Tibial nerve (tissue), 4 donors: Measurements from ENCODE around the gene NPY5R.

ENCODE experiments used
- CTCF ChIP-seq, 5 experiments: fragments of 200-600 bp in 3 of 5; fragments of 450-650 bp in 2 of 5; sonication (generic) in 3 of 5; IDR thresholded peaks; one replicate each; pipeline ENCODE4 v1.5.1; 2016 to 2019; ENCODE audit warnings: antibody characterized with exemption in 5 of 5, mild to moderate bottlenecking in 3 of 5, moderate library complexity in 2 of 5
- EP300 ChIP-seq, 2 donors: sonication (generic); formaldehyde crosslinking; IDR thresholded peaks; one replicate each; pipeline ENCODE4 v1.6.1; 2017; ENCODE audit warnings: antibody characterized with exemption in 2 of 2, mild to moderate bottlenecking in 1 of 2
- POLR2A ChIP-seq, 2 donors: fragments of 450-650 bp; IDR thresholded peaks; one replicate each; pipeline ENCODE4 v1.6.1; 2017; ENCODE audit warnings: antibody characterized with exemption in 2 of 2, mild to moderate bottlenecking in 2 of 2, moderate library complexity in 2 of 2

- TF ChIP-seq CTCF (IDR thresholded peaks at IDR 0.05): no peak
- TF ChIP-seq POLR2A (IDR thresholded peaks at IDR 0.05): no peak
- no peak for TF ChIP-seq EP300 (IDR thresholded peaks at IDR 0.05)
Observed at GRCh38 chr4:163382178-163382869, 38.6 kb downstream of the NPY5R start.
